NCI-H2081 (cell line): ENCODE data around the gene KLHDC4.
"Not testable (repeated sequence)": the region's sequence is repeated elsewhere in the genome, so short reads cannot be mapped to it uniquely, and the experiment has no call there.

ENCODE experiments used
- DNase-seq, 2 experiments: peaks; one replicate each; lab custom pipeline; 2025; lab: John Stamatoyannopoulos, UW

Gene KLHDC4

GRCh38 chr16:87720446-87720845, 45.3 kb downstream of the KLHDC4 start:
- DNase-seq: no peak

- not testable (repeated sequence) for DNase-seq
Observed at GRCh38 chr16:87718831-87719230, 47.0 kb downstream of the KLHDC4 start.

GRCh38 chr16:87715658-87716057, 50.1 kb downstream of the KLHDC4 start:
- DNase-seq: no peak

- no peak for DNase-seq
Observed at GRCh38 chr16:87715231-87715630, 50.6 kb downstream of the KLHDC4 start.

- DNase-seq: no peak
Observed at GRCh38 chr16:87713451-87714229, 52.1 kb downstream of the KLHDC4 start.

- DNase-seq: no peak
Observed at GRCh38 chr16:87712184-87712762, 53.5 kb downstream of the KLHDC4 start.

GRCh38 chr16:87710887-87711286, 54.9 kb downstream of the KLHDC4 start:
- DNase-seq: no peak

GRCh38 chr16:87709677-87710076, 56.1 kb downstream of the KLHDC4 start:
- DNase-seq: no peak

- DNase-seq: no peak
Observed at GRCh38 chr16:87708881-87709638, 56.7 kb downstream of the KLHDC4 start.

GRCh38 chr16:87707714-87708580, 57.8 kb downstream of the KLHDC4 start:
- no peak for DNase-seq

GRCh38 chr16:87707097-87707496, 58.7 kb downstream of the KLHDC4 start:
- no peak for DNase-seq

- DNase-seq: peak; percentile 38 to 68
Observed at GRCh38 chr16:87706278-87707000, 59.3 kb downstream of the KLHDC4 start.

GRCh38 chr16:87705771-87706277, 60.0 kb downstream of the KLHDC4 start:
- DNase-seq: peak; percentile 38 to 68

GRCh38 chr16:87704754-87705353, 60.9 kb downstream of the KLHDC4 start:
- no peak for DNase-seq

- DNase-seq: no peak
Observed at GRCh38 chr16:87703835-87704375, 61.9 kb downstream of the KLHDC4 start.

GRCh38 chr16:87703071-87703470, 62.7 kb downstream of the KLHDC4 start:
- DNase-seq: no peak

GRCh38 chr16:87702325-87702811, 63.4 kb downstream of the KLHDC4 start:
- DNase-seq: no peak

GRCh38 chr16:87701505-87701921, 64.3 kb downstream of the KLHDC4 start:
- no peak for DNase-seq

GRCh38 chr16:87701078-87701460, 64.7 kb downstream of the KLHDC4 start:
- no peak for DNase-seq

- DNase-seq: no peak
Observed at GRCh38 chr16:87700406-87701077, 65.2 kb downstream of the KLHDC4 start.
